ENCODE results near the gene GOLM1.
"Not testable (repeated sequence)": the region's sequence is repeated elsewhere in the genome, so short reads cannot be mapped to it uniquely, and the experiment has no call there.

Gene GOLM1

DNA sequence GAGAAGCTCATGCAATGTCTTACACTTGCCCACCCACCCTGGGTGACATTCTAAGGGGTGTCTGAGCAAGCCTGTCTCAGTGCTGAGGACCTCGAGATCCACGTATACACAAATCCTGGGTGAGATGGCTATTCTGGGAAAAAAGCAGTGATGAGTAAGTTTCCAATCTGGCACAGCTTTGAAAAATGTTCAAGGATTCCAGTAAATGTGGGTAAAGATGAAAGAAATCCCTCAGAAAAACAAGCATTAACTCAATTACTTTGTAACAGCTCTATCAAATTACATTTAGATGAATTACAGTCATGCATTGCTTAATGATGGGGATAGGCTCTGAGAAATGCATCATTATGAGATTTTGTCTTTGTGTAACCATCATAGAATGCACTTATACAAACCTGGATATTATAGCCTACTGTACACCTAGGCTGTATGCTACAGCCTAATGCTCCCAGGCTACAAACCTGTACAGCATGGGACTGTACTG lies 26.9 kb downstream of the GOLM1 start:
- Mint-ChIP-seq H3K4me1 (no peaks in the 10 kb centered on the region), H3K9me3 (no peaks in the 10 kb centered on the region), H3K27me3 (no peaks in the 10 kb centered on the region), H3K36me3 (no peaks in the 10 kb centered on the region), H3K4me3 (no peak overlapping the region), H3K27ac (no peak overlapping the region)
- ATAC-seq (replicated peaks): no peak
- DNase-seq: no peak

DNA sequence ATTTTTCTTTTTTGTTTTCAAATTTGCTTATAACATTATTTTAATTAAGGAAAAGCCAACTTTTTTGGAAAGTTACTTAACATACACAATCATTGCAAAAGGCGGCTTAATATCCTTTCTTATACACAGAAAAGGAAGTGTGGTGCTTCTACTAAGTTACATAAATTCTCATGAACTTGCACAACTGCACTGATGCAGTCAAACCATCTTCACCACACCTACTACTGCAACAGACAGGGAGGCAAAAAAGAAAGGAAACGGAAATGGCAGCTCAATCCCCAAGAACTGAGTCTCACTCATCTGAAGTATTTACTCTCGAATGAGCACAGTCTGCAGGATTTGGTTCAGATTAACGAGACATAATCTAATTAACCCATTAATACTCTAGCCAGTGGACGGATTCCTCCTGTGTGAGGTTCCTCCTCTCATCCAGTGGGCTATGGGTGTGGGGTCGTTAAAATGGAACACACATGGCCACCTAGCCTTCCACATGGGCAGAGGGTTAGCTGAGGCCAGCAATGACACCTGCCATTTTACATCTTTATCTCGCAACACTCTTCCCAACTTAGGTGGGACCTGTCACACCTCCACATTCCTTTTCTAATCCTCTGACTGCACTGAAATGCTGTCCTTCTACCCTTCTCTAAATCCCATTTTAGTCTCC lies 30.0 kb downstream of the GOLM1 start:
- Mint-ChIP-seq H3K27me3 (peaks cover 4 to 11% of the 10 kb centered on the region in 2 donors), H3K4me3 (no peak overlapping the region), H3K27ac (no peak overlapping the region), H3K9me3 (peaks cover 0 to 1% of the 10 kb centered on the region in 2 donors), H3K4me1 (no peaks in the 10 kb centered on the region), H3K36me3 (no peaks in the 10 kb centered on the region)
- ATAC-seq (replicated peaks) (no peak), DNase-seq (no peak)

DNA sequence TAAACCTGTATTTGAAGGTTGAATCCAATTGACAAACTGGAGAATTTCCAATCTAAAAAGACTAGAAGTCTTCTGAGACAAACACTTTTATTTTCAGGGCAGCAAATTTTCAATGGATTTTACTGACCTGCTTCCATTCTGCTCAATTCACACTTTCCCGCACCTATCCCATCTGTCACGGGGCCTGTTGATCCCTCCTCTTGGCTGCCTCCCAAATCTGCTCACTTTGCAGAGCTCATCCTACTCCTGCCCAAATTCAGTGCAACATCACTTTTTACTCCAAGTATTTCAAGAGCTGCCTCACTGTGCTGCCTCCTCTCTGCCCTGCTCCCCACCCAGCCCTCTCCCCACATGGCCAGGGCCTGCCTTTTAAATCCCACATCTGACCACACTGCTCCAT lies 35.1 kb downstream of the GOLM1 start:
- H3K27ac Mint-ChIP-seq: no peak overlapping the region
- H3K9me3 Mint-ChIP-seq: peaks cover 0 to 1% of the 10 kb centered on the region in 2 donors
- peaks cover 15 to 24% of the 10 kb centered on the region in 2 donors for H3K27me3 Mint-ChIP-seq
- no peak overlapping the region for H3K4me3 Mint-ChIP-seq
- DNase-seq (no peak), ATAC-seq (replicated peaks) (no peak)
- no peaks in the 10 kb centered on the region for H3K36me3 Mint-ChIP-seq
- no peaks in the 10 kb centered on the region for H3K4me1 Mint-ChIP-seq

DNA sequence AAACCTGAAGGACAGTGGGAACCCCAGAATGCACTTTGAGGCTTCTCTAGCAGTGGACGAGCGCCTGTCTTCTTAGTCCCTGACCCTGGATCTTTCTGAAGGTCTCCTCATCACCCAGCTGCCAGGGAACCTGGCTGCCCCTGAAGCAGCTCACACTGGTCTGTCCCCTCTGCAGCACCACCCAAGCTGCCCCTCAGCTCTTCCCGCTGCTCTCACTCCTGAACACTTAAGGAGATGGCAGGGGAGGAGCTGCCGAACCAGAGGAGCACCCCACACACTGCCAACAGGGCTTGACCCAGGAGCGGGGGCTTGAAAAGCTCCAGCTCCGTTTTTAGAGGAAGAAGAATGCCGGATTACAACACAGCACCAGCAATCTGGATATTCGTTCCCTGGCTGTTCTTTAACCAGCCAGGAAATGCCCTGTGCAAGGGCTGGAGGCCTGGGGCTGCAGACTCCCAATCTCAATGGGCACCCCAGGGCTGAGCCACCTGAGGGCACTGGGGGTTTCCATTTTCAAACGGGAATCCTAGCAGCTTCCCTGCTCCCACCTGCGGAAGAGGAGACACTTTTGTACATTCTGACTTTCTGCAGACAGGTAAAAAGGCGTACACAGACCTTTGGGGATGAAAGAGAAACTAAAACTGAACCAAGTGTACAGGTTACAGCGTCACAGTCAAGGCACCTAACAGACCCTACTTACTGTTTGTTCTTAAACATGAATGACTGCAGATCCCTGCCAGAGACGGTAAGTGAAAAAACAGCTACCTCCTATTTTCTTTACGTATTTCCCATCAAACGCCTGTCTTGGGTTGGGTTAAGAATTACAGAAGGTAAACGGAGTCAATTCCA lies 36.3 kb downstream of the GOLM1 start:
- H3K4me1 Mint-ChIP-seq: no peaks in the 10 kb centered on the region
- DNase-seq (no peak), ATAC-seq (replicated peaks) (no peak)
- H3K36me3 Mint-ChIP-seq: no peaks in the 10 kb centered on the region
- H3K27me3 Mint-ChIP-seq: peaks cover 19 to 27% of the 10 kb centered on the region in 2 donors
- H3K4me3 Mint-ChIP-seq: no peak overlapping the region
- peaks cover 0 to 1% of the 10 kb centered on the region in 2 donors for H3K9me3 Mint-ChIP-seq
- H3K27ac Mint-ChIP-seq: no peak overlapping the region

DNA sequence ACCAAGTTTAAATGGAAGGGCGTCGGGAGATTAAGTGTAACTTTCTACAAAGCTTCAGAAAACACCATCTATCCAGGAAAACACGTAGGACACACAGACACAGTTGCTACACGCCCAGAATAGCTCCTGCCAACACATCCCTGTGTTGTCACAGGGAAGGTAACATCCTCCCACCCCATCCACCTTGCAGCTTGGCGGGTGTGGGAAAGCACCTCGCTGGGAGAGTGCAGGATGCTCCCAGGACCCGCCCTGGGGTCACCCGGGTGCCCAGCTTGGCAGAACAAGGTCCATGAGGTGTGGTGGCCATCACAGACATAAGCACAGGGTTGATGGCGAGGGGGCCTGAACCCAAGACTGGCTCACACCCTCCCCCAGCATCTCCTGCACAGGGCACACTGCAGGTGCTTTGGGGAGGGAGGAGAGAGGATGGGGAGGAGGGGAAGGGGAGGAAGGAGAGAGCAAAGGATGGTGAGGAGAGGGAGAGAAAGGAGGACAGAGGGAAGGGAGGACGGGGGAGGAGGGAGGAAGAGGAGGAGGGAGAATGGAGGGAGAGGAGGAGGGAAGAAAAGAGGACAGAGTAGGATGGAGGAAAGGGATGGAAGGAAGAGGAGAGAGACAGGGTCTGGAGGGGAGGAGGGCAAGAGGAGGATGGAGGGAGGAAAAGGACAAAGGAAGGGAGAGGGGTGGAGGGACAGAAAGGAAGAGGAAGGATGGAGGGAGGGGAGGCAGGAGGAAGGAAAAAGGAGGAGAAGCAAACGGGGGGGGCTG lies 37.2 kb downstream of the GOLM1 start:
- peaks cover 19 to 27% of the 10 kb centered on the region in 2 donors for H3K27me3 Mint-ChIP-seq
- DNase-seq (no peak), ATAC-seq (replicated peaks) (no peak)
- H3K9me3 Mint-ChIP-seq: peaks cover 0 to 1% of the 10 kb centered on the region in 2 donors
- no peak overlapping the region for H3K4me3 Mint-ChIP-seq
- H3K4me1 Mint-ChIP-seq: no peaks in the 10 kb centered on the region
- no peaks in the 10 kb centered on the region for H3K36me3 Mint-ChIP-seq
- H3K27ac Mint-ChIP-seq: no peak overlapping the region

DNA sequence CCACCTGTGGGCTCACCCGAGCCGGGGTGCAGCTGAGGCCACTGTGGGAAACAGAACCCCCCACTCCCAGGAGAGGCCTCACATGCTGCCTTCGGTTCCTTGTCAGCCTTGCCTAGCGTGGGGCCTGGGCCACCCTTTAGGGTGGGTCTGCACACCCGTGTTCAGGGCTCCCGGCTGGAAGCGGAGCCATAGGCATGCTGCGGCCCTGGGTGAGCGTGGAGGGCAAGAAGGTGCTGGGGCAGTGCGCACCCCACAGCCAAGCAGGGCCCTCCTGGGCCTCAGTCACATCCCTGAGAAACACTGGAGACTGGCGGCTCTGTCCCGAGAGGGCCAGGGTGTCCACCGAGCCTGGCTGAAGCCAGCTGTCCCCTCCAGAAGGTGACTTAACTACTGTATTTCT lies 41.9 kb downstream of the GOLM1 start:
- H3K4me1 Mint-ChIP-seq: no peaks in the 10 kb centered on the region
- no peaks in the 10 kb centered on the region for H3K9me3 Mint-ChIP-seq
- H3K27ac Mint-ChIP-seq: no peak overlapping the region
- H3K36me3 Mint-ChIP-seq: no peaks in the 10 kb centered on the region
- no peak overlapping the region for H3K4me3 Mint-ChIP-seq
- peaks cover 16 to 21% of the 10 kb centered on the region in 2 donors for H3K27me3 Mint-ChIP-seq
- DNase-seq (no peak), ATAC-seq (replicated peaks) (no peak)

DNA sequence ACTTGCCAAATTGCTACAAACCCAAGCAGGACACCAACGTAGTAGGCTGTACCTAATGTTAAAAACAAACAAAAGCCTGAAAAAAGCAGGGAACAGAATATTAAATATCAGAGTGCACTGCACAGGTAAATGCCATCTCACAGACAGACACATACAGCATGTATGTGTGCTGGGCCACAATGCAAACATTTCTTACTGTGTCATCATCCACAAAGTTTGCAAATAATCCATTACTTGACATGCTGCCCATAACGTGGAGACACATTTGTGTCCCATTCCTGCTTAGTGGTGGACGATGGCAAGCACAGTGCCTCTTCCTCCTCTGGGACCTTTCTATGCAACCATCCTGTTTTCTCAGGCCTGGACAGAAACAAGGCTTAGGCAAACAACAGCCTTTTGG lies 44.7 kb downstream of the GOLM1 start:
- DNase-seq (no peak), ATAC-seq (replicated peaks) (no peak)
- H3K27me3 Mint-ChIP-seq: peaks cover 7 to 12% of the 10 kb centered on the region in 2 donors
- no peak overlapping the region for H3K4me3 Mint-ChIP-seq
- H3K27ac Mint-ChIP-seq: no peak overlapping the region
- H3K4me1 Mint-ChIP-seq: no peaks in the 10 kb centered on the region
- H3K36me3 Mint-ChIP-seq: no peaks in the 10 kb centered on the region
- no peaks in the 10 kb centered on the region for H3K9me3 Mint-ChIP-seq

DNA sequence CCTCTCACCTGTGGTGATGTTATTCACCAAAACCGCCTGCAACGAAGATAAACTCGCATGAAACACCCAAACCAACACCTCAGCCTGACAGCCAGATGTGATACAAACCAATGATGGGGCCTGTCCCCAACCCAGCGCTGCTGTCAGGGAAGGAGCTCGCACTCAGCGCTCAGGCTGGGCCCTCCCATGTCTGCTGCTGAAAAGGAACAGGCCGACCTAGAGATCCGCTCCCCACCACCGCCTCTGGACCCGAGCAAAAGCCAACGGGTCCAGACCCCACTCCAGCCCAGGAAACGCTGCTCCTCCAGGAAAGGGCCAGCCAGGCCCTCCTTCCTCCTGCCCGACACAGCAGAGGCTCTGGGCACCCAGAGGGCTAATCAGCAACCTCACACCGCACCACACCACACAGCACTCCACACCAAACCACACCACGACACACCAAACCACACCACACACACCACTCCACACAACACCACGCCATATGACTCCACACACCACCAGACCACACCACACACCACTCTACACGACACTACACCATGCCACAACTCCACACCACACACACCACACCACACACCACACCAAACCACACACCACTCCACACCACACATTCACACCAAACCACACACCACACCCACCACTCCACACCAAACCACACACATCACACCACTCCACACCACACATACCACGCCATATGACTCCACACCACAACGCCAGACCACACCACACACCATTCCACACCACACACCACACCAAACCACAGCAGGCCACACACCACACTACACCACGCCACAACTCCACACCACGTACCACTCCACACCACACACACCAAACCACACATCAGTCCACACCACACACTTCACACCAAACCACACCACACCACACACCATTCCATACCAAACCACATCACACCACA lies 46.5 kb downstream of the GOLM1 start:
- H3K4me1 Mint-ChIP-seq: no peaks in the 10 kb centered on the region
- H3K27me3 Mint-ChIP-seq: peaks cover 0 to 6% of the 10 kb centered on the region in 2 donors
- H3K27ac Mint-ChIP-seq: no peak overlapping the region
- DNase-seq: no peak
- H3K9me3 Mint-ChIP-seq: peaks cover 0 to 2% of the 10 kb centered on the region in 2 donors
- H3K36me3 Mint-ChIP-seq: no peaks in the 10 kb centered on the region
- no peak overlapping the region for H3K4me3 Mint-ChIP-seq
- ATAC-seq (replicated peaks): no peak

DNA sequence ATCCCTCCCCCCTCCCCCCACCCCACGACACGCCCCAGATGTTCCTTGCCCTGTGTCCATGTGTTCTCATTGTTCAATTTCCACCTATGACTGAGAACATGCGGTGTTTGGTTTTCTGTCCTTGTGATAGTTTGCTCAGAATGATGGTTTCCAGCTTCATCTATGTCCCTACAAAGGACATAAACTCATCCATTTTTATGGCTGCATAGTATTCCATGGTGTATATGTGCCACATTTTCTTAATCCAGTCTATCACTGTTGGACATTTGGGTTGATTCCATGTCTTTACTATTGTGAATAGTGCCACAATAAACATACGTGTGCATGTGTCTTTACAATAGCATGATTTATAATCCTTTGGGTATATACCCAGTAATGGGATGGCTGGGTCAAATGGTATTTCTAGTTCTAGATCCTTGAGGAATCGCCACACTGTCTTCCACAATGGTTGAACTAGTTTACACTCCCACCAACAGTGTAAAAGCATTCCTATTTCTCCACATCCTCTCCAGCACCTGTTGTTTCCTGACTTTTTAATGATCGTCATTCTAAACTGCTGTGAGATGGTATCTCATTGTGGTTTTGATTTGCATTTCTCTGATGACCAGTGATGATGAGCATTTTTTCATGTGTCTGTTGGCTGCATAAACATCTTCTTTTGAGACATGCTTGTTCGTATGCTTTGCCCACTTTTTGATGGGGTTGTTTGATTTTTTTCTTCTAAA lies 51.2 kb downstream of the GOLM1 start:
- not testable (repeated sequence) for ATAC-seq (replicated peaks); H3K36me3 Mint-ChIP-seq; H3K4me1 Mint-ChIP-seq; H3K27ac Mint-ChIP-seq; H3K27me3 Mint-ChIP-seq; H3K4me3 Mint-ChIP-seq; DNase-seq; H3K9me3 Mint-ChIP-seq

DNA sequence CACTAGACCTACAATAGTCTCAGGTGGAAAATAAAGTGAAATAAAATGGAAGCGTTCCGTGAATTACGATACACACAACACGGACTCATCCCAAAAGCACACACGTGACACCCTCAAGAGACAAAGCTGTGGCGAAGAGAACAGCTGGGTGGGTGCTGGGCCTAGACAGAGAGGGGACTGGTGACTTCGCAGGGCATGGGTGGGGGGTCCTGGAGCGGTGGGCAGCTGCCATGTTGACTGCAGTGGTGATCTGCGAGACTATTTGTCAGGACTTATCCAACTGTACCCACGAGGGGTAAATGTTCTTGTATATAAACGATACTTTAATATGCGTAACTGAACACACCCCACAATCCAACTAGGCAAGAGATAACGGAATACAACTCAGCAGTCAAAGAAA lies 52.0 kb downstream of the GOLM1 start:
- no peaks in the 10 kb centered on the region for H3K36me3 Mint-ChIP-seq
- H3K9me3 Mint-ChIP-seq: peaks cover 0 to 5% of the 10 kb centered on the region in 2 donors
- DNase-seq: no peak
- no peak for ATAC-seq (replicated peaks)
- no peak overlapping the region for H3K27ac Mint-ChIP-seq
- H3K4me1 Mint-ChIP-seq: no peaks in the 10 kb centered on the region
- H3K27me3 Mint-ChIP-seq: no peaks in the 10 kb centered on the region
- H3K4me3 Mint-ChIP-seq: no peak overlapping the region

DNA sequence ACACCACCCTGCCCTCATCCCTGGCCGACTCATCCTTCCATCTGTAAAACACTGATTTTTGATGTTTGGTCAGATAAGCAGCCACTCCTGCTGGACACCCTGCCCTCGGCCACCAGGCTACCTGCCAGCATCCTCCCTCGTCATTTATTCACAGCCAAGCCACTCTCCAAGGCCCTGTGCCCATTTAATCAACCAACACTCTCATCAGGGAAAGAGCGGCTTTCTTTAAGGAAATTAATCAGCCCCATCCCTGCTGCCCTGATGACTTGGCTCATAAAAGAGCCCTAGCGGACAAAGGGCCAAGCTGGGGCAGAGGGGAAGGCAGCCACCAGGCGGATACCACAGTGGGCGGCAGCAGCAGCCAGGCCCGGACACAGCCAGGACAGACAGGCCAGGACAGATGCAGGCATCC lies 52.4 kb downstream of the GOLM1 start:
- DNase-seq (no peak), ATAC-seq (replicated peaks) (no peak)
- Mint-ChIP-seq H3K4me1 (no peaks in the 10 kb centered on the region), H3K4me3 (no peak overlapping the region), H3K36me3 (no peaks in the 10 kb centered on the region), H3K27ac (no peak overlapping the region), H3K27me3 (no peaks in the 10 kb centered on the region), H3K9me3 (peaks cover 0 to 5% of the 10 kb centered on the region in 2 donors)

DNA sequence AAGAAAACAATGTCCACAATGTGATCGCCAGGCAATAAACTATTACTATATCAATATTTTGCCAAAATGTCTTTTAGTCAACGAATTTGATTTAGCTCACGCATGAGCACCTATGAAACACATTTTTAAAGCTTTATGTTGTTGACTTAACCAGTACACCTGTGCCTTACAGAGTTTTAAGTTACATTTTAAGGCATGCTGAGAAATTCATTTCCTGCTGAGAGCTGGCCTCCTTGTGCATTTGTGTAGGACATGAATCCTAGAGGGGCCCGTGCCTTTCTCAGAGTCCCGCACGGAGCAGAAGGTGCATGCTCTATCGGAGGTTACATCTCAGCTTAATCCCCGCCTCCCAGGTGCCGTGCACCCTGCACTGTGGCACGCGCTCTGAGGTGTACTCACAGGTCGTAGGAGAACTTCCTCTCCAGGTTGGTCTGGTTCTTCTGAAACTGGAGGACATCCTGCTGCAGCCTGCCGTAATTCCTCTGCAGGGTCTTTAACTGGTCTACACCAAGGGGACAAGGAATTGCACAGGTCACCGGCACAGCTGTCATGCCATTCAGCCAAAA lies 53.2 kb downstream of the GOLM1 start:
- Mint-ChIP-seq H3K27ac (no peak overlapping the region), H3K4me1 (no peaks in the 10 kb centered on the region), H3K27me3 (no peaks in the 10 kb centered on the region), H3K4me3 (no peak overlapping the region), H3K9me3 (peaks cover 0 to 5% of the 10 kb centered on the region in 2 donors), H3K36me3 (no peaks in the 10 kb centered on the region)
- ATAC-seq (replicated peaks) (no peak), DNase-seq (no peak)

DNA sequence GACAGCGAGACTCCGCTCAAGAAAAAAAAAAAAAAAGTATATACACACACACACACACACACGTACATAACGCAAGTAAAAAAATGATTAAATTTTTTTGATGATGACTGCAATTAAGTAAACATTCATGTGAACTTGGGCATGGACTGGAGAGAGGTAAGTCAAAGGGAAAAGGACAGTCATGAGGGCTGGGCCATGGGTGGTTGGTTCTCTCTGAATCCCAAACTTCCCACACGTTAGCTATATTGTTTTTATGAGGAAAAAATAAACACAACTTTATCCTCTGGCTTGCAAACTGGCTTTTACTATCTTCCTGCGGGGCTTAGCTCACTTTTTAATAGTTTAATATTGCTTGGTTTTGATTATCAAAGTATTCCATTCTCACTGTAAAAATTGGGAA lies 53.7 kb downstream of the GOLM1 start:
- no peaks in the 10 kb centered on the region for H3K27me3 Mint-ChIP-seq
- no peaks in the 10 kb centered on the region for H3K4me1 Mint-ChIP-seq
- H3K27ac Mint-ChIP-seq: no peak overlapping the region
- H3K36me3 Mint-ChIP-seq: no peaks in the 10 kb centered on the region
- no peak for DNase-seq
- no peak for ATAC-seq (replicated peaks)
- H3K4me3 Mint-ChIP-seq: no peak overlapping the region
- H3K9me3 Mint-ChIP-seq: peaks cover 0 to 5% of the 10 kb centered on the region in 2 donors

Data from stimulated activated naive B cell treated with anti-CD40 and anti-IgM and Interleukin-4, amounts not matched to agents 10 μg/mL and 1 μg/mL and 100 μg/mL, for 72 hours (primary cell).